Posterior cingulate gyrus (tissue), 11 donors: ENCODE measurements around the gene SH3PXD2A.

Experiments
- DNase-seq, 10 donors: peaks; one replicate each; pipeline versions ENCODE4 v3.0.0 to v3.0.0-alpha.2; 2020 to 2021; ENCODE audit warnings: mixed read lengths in 3 of 10
- intact Hi-C: fragments of 100-400 bp; cut with DNase I; formaldehyde crosslinking; loops from one replicate; pipeline ENCODE4 v1.15.1; 2023

The SH3PXD2A gene

GRCh38 chr10:103838070-103838395 is 17.3 kb downstream of the SH3PXD2A start:
- intact Hi-C loops: no loop called here

GRCh38 chr10:103837370-103838069 is 17.9 kb downstream of the SH3PXD2A start:
- intact Hi-C loops: no loop called here
- DNase-seq: peak in 1 of 10 donors; percentile 58

More at GRCh38 chr10:103838070-103838395, 17.3 kb downstream of the SH3PXD2A start:
- DNase-seq: peak in 2 of 10 donors; percentile 1 to 42

DNA sequence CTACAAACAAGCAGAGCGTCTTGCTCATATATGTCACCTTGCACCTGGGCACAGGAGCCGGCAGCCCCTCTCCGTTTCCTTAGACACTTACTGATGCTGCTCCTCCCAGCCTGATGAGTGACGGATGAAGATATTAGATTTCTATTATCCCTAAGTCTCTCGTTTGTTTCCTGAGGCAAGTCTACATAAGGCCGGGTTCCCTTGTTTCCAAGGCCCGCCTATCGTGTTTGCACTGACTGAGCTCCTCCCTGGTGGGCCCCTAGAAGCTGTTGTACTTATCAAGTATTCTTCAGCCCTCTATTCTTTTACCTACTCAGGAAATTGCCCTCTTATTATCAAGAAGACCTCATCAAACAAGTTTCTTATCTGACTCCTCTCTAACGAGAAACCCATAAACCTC is 18.5 kb downstream of the SH3PXD2A start:
- intact Hi-C loops: no loop called here
- DNase-seq: peak in 1 of 10 donors; percentile 29

DNA sequence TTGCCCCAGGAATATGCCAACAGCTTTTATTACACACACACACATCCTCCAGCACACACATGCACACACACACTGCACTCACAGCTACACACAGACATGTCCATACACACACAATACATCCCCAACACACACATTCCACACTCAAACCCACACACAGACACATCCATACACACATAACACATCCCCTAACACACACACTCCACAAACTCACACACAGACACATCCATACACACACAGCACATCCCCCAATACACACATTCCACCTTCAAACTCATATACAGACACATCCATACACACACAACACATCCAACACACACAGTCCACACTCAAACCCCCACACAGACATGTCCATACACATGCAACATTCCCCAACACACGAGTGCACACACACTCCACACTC is 19.1 kb downstream of the SH3PXD2A start:
- DNase-seq: no peak
- intact Hi-C loops: no loop called here

DNA sequence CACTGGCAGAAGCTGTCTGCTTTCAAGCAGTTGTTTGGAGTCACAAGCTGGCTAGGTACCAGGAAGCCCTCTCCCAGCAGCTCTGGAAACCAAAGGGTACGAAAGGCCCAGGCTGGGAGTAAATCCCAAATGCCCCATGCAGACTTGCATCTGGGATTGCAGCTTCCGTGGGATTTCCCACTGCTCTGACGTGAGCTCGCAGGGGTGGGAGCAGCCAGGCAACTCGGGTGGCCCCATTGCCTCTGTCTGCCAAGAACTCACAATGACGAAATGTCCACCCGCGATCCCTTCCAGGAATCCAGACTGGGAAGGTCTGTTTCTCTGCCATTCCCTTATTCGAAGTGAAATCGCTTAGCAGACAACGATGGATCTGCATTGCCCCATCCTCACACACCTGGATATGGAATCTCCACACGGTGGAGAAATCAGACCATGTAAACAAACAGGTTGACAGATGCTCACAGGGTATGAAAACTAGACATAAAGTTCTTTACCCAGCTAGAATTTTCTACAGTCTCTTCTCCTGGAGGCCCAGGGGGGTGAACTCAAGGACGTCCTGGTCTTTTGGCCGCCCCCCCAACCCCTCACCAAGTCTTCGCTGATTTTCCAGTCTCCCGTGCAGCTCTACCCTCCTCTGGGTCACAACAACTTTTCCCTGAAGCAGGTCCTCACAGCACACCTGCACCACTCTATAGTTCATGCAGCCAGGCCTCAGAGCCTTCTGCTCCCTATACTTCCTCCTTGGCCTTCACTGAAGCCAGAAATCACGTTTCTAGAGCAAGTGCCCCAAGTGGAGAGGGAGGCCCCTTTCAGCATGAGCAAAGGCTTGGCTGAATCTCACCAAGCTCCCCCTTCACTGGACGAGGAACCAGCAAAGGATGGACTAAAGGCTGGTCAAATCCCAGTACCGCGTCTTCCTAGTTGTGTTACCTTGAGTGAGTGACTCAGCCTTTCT is 20.0 kb downstream of the SH3PXD2A start:
- DNase-seq: peak in 2 of 10 donors; percentile 82 to 83
- intact Hi-C loops: no loop called here

GRCh38 chr10:103834436-103835095 is 20.8 kb downstream of the SH3PXD2A start:
- intact Hi-C loops: no loop called here
- DNase-seq: peak in 1 of 10 donors; percentile 12

GRCh38 chr10:103833731-103834365 is 21.5 kb downstream of the SH3PXD2A start:
- peak in 1 of 10 donors; percentile 62 for DNase-seq
- intact Hi-C loops: no loop called here

DNA sequence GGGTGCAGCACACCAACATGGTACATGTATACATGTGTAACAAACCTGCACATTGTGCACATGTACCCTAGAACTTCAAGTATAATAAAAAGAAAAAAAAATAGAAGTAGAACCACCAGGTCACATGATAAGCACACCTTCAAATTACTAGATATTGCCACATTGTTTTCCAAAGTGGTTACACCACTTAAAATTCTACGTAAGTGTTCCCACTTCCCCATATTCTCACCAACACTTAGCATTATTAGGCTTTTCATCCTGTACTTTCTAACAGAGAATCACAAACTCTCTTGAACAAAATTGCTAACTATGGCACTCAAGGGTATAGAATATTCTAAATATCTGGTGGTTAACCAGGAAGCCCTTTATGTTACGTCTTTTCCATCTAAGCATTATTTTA is 22.6 kb downstream of the SH3PXD2A start:
- intact Hi-C loops: no loop called here
- no peak for DNase-seq

DNA sequence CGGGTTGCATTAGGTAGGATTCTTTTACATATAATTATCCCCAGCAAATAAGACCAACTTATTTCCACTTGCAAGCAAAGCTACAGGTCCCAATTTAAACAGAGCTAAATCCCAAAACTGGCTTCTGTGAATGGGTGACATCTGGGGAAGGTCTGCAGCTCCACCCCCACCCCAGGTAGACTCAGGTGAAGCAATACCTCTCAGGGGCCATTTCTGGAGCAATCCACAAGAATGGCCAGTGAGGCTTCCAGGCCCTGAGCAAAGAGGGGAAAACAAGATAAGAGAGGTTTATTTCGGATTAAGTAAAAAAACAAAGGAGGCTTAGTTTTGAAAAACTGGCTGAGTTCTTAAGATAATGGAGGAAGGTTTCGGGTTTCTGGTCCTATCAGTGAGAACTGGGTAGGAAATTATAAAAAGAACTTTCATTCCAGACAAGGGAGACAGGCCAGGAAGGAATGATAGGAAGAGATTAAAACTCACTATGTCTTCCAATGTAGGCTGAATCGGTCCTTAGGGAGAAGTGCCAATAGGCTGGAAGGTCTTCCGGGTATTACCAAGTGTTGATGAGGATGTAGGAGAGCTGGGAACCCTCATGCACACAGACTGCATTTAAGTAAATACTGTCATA is 25.4 kb downstream of the SH3PXD2A start:
- DNase-seq: no peak
- intact Hi-C loops: no loop called here

GRCh38 chr10:103829278-103829677 is 26.1 kb downstream of the SH3PXD2A start:
- DNase-seq: no peak
- intact Hi-C loops: no loop called here

DNA sequence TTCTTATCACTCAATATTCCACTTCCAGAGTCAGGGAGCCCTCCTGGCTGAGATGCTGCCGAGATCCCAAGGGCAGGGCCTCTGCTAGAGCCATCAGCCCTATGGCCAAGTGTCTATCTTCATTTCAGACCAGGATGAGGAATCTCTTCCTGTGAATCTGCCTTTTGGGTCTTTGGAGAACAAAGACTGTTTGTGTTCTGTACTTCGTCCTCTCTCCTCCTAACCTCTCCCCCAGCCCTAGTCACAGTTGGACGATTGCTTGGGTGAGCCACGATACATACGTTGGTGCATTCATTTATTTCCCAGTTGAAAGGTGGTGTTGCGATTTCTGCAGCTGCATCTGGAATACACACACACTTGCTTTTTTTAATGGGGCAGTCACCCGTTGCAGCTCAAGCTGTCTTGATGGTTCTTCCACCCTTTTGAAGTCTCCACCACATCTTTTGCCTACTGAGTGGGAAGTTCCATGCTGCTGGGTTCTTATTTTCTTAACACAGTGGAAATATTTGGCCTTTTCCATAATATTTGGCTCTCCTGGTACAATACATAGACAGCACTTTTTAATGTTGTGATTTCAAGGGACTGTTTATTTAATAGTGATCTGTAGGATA is 26.7 kb downstream of the SH3PXD2A start:
- intact Hi-C loops: no loop called here
- peak in 1 of 10 donors; percentile 51 for DNase-seq

- DNase-seq: no peak
- intact Hi-C loops: no loop called here
These were observed 27.3 kb downstream of the SH3PXD2A start for GRCh38 chr10:103828107-103828506.

- peak in 2 of 10 donors; percentile 3 to 32 for DNase-seq
- intact Hi-C loops: no loop called here
These were observed 28.5 kb downstream of the SH3PXD2A start for GRCh38 chr10:103826885-103827284.

DNA sequence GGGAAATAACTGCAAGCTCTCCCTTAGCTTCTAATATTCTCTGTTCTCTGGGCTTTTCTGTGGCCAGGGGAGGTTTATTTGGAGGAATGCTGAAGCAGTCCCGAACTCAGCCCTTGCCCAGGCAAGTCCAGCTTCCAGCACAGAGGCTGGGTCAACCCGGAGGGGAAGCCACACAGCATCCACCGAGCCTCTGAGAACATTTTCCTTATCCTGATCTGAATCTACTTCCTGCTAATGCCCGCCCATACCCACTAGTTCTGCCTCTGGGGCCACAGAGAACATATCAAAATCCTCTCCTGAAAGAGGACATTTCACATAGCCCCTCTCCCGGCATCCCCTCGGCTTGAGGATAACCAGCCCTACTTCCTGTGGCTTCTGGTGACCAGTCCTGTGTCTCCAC is 31.1 kb downstream of the SH3PXD2A start:
- intact Hi-C loops: no loop called here
- DNase-seq: peak in 2 of 10 donors; percentile 62 to 74

DNA sequence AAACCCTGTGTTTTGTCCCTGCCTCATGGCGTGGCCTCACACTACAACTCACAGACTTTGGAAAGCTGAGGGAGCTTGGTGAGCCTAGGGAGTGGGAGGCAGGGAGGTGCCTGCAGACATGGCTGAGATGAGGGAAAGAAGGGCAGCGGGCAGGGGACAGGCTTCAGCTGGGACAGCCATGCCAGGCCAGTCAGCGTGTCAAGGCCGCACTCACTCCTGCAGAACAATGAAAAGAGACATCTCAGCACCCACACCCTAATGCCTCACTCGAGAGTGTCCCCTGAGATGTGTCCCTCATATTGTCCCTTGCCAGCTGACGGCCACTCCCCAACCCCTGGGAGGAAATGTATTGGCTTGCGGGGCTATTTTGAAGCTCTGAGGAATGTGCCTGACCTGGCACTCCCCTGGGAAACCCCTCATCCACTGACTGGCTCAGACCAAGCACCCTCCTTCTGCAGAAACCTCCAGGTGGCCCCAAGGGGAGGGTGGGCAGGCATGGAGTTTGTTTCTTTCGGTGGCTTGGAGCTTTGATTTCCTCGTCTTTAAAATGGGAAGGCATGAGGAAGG is 31.6 kb downstream of the SH3PXD2A start:
- intact Hi-C loops: no loop called here
- DNase-seq: peak in 2 of 10 donors; percentile 27 to 52

DNA sequence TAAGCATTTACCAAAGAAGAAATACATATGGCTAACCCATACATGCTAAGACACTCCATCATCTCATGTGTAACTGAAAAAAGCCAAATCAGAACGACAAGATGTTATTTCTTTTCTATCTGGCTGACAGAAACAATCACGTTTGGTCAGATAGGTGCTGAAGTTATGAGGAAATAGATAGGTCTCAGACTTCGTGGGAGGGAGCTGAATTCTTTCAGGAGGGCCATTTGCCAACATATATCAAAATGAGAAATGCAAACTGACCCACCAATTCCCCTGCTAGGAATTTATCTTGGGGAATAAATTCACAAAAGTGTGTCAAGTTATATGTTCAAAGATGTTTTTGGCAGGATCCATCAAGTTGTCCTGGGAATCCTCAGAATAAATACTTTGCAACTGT is 32.6 kb downstream of the SH3PXD2A start:
- intact Hi-C loops: no loop called here
- DNase-seq: no peak

DNA sequence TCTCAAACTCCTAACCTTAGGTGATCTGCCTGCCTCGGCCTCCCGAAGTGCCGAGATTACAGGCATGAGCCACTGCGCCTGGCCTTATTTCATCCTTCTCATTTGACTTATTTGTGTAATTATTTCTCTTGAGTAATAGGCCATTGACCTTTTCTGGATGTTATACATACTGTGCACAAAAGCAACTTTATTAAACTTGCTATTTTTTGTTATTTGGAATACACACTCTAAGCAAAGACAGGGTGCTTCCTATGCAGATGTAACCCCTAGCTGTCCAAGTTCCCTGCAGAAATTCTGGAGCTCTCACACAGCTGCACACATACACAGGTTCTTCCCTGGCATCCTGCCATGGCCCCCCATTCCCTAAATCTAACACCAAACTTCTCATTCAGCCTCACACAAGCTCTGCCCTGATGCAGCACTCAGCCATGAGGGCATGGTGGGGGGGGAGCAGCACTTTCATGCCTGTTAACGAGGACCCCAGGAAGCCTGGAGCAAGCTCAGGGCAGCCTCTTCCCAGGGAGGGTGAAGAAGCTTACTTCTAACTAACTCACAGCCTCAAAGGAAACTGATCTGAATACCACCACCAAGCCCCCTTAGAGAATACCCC is 33.2 kb downstream of the SH3PXD2A start:
- peak in 2 of 10 donors; percentile 73 to 75 for DNase-seq
- intact Hi-C loops: no loop called here

DNA sequence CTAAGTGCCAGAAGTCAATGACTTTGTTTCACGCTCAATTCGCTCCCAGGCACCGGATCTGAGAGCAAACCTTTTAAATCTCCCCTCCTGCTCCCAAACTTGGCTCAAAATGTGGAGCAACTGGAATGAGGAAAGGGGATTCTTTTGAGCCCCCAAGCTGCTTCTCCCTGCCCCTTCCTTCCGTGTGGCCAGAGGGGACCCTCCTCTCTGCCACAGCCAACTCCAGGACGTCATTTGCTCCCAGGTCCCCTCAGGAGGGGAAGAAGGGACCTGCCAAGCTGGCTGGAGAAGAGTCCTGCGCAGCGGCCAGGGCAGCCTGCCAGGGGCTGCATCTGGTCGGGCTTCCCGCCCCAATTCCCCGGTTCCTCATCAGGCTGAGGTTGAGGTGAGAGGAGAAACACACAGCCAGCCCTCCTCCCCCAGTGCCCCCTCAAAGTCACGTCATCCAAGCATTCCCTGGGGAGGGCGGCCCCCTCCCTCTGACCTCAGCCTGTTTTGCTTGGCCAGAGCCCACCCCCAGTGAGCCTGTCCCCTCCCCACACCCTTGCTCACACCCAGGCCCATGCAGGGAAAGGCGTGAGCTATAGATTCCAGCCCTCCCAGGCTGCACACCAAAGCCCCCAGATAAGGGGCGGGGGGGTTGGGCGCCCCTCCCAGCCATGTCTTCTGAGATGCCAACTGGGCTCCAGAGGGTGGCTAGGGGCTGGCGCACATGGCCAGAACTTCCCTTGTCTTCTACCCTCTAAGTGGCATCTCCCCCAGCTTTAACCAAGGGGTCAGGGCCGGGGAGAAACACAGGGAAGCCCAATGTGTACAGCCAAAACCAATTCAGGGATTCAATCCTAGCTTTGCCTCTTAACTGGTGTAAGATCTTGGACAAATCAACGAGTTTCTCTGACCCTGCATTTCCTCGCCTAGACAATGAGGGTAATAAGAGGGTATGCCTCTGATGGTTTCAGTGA is 35.0 kb downstream of the SH3PXD2A start:
- DNase-seq: peak in 2 of 10 donors; percentile 70 to 80
- intact Hi-C loops: no loop called here
